HL-60 (cell line): ENCODE results near the gene HES7.

Experiments used
- DNase-seq, 2 experiments: peaks; one replicate each; pipeline ENCODE4 v3.0.0-alpha.2; 2010 to 2020; ENCODE audit warnings: low read depth in 1 of 2, low spot score in 1 of 2
- H3K27ac ChIP-seq: fragments of 250-450 bp; sonication (Bioruptor Pico); replicated peaks from 2 replicates; pipeline ENCODE4 v1.5.1; 2020; ENCODE audit warnings: mild to moderate bottlenecking, moderate library complexity
- H3K27me3 ChIP-seq: fragments of 250-450 bp; sonication (Bioruptor Pico); 2 replicates; pipeline ENCODE4 v1.5.1; 2021; ENCODE audit warnings: mild to moderate bottlenecking, moderate library complexity; ENCODE audit not compliant: insufficient read depth, poor library complexity, severe bottlenecking
- H3K4me3 ChIP-seq: replicated peaks from 2 replicates; pipeline ENCODE4 v1.5.1; 2011; ENCODE audit warnings: mild to moderate bottlenecking, control low read depth, low read length; ENCODE audit not compliant: insufficient read depth
- CTCF ChIP-seq: IDR thresholded peaks from one replicate; pipeline ENCODE4 v1.5.1; 2011; ENCODE audit warnings: low read length, control low read depth, inconsistent platforms; ENCODE audit not compliant: insufficient read depth
- GABPA ChIP-seq: IDR thresholded peaks from 2 replicates; pipeline ENCODE4 v1.6.1; 2012; ENCODE audit warnings: low read depth
- POLR2AphosphoS5 ChIP-seq: IDR thresholded peaks from 2 replicates; pipeline ENCODE4 v1.6.1; 2012; ENCODE audit warnings: low read depth
- REST ChIP-seq: IDR thresholded peaks from 2 replicates; pipeline ENCODE4 v1.6.1; 2012; ENCODE audit warnings: low read depth; ENCODE audit not compliant: insufficient replicate concordance
- SPI1 ChIP-seq: IDR thresholded peaks from 2 replicates; pipeline ENCODE4 v1.6.1; 2012; ENCODE audit warnings: low read depth, mild to moderate bottlenecking, borderline replicate concordance

Gene HES7

GRCh38 chr17:8138374-8138671 is 14.4 kb upstream of the HES7 start:
- TF ChIP-seq GABPA (no peak), CTCF (no peak), POLR2AphosphoS5 (no peak), REST (no peak), SPI1 (no peak)
- no peak overlapping the region; the same call in 1 of the 2 replicates for H3K27ac ChIP-seq
- no peak for DNase-seq
- no peaks in the 10 kb centered on the region for H3K27me3 ChIP-seq
- peak overlapping the region; percentile 40 for H3K4me3 ChIP-seq

- TF ChIP-seq CTCF (no peak), POLR2AphosphoS5 (no peak), GABPA (no peak), REST (no peak), SPI1 (no peak)
- peak overlapping the region; percentile 40 for H3K4me3 ChIP-seq
These were observed 13.9 kb upstream of the HES7 start for GRCh38 chr17:8137645-8138373.

GRCh38 chr17:8133941-8134340 is 10.0 kb upstream of the HES7 start:
- Histone ChIP-seq H3K27ac (no peak overlapping the region), H3K4me3 (no peak overlapping the region), H3K27me3 (no peaks in the 10 kb centered on the region)
- DNase-seq, result no peak
- TF ChIP-seq REST (no peak), SPI1 (no peak), GABPA (no peak), CTCF (no peak), POLR2AphosphoS5 (no peak)

More at GRCh38 chr17:8137645-8138373, 13.9 kb upstream of the HES7 start:
- no peak for DNase-seq
- Histone ChIP-seq H3K27ac (no peak overlapping the region), H3K27me3 (no peaks in the 10 kb centered on the region)
